Measurements from ENCODE around the gene FFAR2.
A peak's percentile ranks its signal among the peaks of the same experiment; 100 is the strongest.

Gene FFAR2

GRCh38 chr19:35442091-35442490, 6.0 kb upstream of the FFAR2 start:
- no peak overlapping the region for H3K4me3 ChIP-seq (ENCODE audit: low read depth, low read length)
- TF ChIP-seq MAX (IDR thresholded peaks at IDR 0.05; ENCODE audit: low read depth, low read length) = peak; percentile 78
- no peak for TF ChIP-seq POLR2A (IDR thresholded peaks at IDR 0.05; ENCODE audit: extremely low read depth, insufficient read length)
- TF ChIP-seq CTCF (IDR thresholded peaks at IDR 0.05; ENCODE audit: low read depth, low read length) = no peak
- peak; percentile 34; the same call in 1 of the 2 replicates for TF ChIP-seq MYC (IDR thresholded peaks at IDR 0.05; ENCODE audit: low read depth, low read length)
- peak; percentile 86 for DNase-seq (ENCODE audit: low read depth)

- TF ChIP-seq POLR2A (IDR thresholded peaks at IDR 0.05; ENCODE audit: extremely low read depth, insufficient read length) (no peak), MYC (IDR thresholded peaks at IDR 0.05; ENCODE audit: low read depth, low read length) (no peak), MAX (IDR thresholded peaks at IDR 0.05; ENCODE audit: low read depth, low read length) (no peak), CTCF (IDR thresholded peaks at IDR 0.05; ENCODE audit: low read depth, low read length) (no peak)
- no peak overlapping the region for H3K4me3 ChIP-seq (ENCODE audit: low read depth, low read length)
- DNase-seq (ENCODE audit: low read depth) = no peak
Observed at GRCh38 chr19:35444735-35445134, 3.3 kb upstream of the FFAR2 start.

GRCh38 chr19:35445826-35446593, 2.0 kb upstream of the FFAR2 start:
- DNase-seq (ENCODE audit: low read depth) = peak; percentile 43
- H3K4me3 ChIP-seq (ENCODE audit: low read depth, low read length) = no peak overlapping the region
- TF ChIP-seq MYC (IDR thresholded peaks at IDR 0.05; ENCODE audit: low read depth, low read length) (no peak), CTCF (IDR thresholded peaks at IDR 0.05; ENCODE audit: low read depth, low read length) (no peak), POLR2A (IDR thresholded peaks at IDR 0.05; ENCODE audit: extremely low read depth, insufficient read length) (no peak), MAX (IDR thresholded peaks at IDR 0.05; ENCODE audit: low read depth, low read length) (no peak)

- DNase-seq (ENCODE audit: low read depth) = no peak
- TF ChIP-seq POLR2A (IDR thresholded peaks at IDR 0.05; ENCODE audit: extremely low read depth, insufficient read length) (no peak), MAX (IDR thresholded peaks at IDR 0.05; ENCODE audit: low read depth, low read length) (no peak), MYC (IDR thresholded peaks at IDR 0.05; ENCODE audit: low read depth, low read length) (no peak), CTCF (IDR thresholded peaks at IDR 0.05; ENCODE audit: low read depth, low read length) (no peak)
- H3K4me3 ChIP-seq (ENCODE audit: low read depth, low read length) = no peak overlapping the region
Observed at GRCh38 chr19:35449359-35450043, 1.4 kb downstream of the FFAR2 start.

GRCh38 chr19:35451338-35452096, 3.5 kb downstream of the FFAR2 start:
- TF ChIP-seq MYC (IDR thresholded peaks at IDR 0.05; ENCODE audit: low read depth, low read length) = no peak
- H3K4me3 ChIP-seq (ENCODE audit: low read depth, low read length) = no peak overlapping the region
- no peak for DNase-seq (ENCODE audit: low read depth)

- TF ChIP-seq POLR2A (IDR thresholded peaks at IDR 0.05; ENCODE audit: extremely low read depth, insufficient read length) = no peak
- no peak for TF ChIP-seq CTCF (IDR thresholded peaks at IDR 0.05; ENCODE audit: low read depth, low read length)
- TF ChIP-seq MYC (IDR thresholded peaks at IDR 0.05; ENCODE audit: low read depth, low read length) = no peak
- no peak for TF ChIP-seq MAX (IDR thresholded peaks at IDR 0.05; ENCODE audit: low read depth, low read length)
- H3K4me3 ChIP-seq (ENCODE audit: low read depth, low read length) = no peak overlapping the region
- DNase-seq (ENCODE audit: low read depth) = no peak
Observed at GRCh38 chr19:35454663-35455062, 6.6 kb downstream of the FFAR2 start.

Measured in NB4 (cell line).